Cardiac muscle cell (in vitro differentiated cells and primary cell): ENCODE results near the gene CHST8. TPM values are rescaled to one million over a fixed set of nuclear protein-coding genes. Genes with fewer than 3 reads are reported as not detected.

Source experiments
- DNase-seq, 2 donors: peaks; one replicate each; pipeline versions ENCODE4 v3.0.0 to v3.0.0-alpha.2; 2010 to 2017; ENCODE audit warnings: low read depth in 1 of 2, low spot score in 1 of 2
- H3K27ac ChIP-seq: fragments of 200-600 bp; sonication (generic); 2 replicates; pipeline ENCODE4 v1.5.1; 2016
- H3K27me3 ChIP-seq: fragments of 200-600 bp; sonication (generic); 2 replicates; pipeline ENCODE4 v1.6.0; 2016; ENCODE audit warnings: control low read depth
- H3K36me3 ChIP-seq: fragments of 200-600 bp; sonication (generic); 2 replicates; pipeline ENCODE4 v1.5.1; 2016; ENCODE audit warnings: control low read depth
- H3K4me1 ChIP-seq: fragments of 200-600 bp; sonication (generic); 2 replicates; pipeline ENCODE4 v1.8.1; 2017; ENCODE audit warnings: low read depth, mild to moderate bottlenecking, mixed run types
- H3K4me3 ChIP-seq: fragments of 200-600 bp; sonication (generic); 2 replicates; pipeline ENCODE4 v1.5.1; 2016; ENCODE audit warnings: mild to moderate bottlenecking
- H3K9me3 ChIP-seq: fragments of 200-600 bp; sonication (generic); 2 replicates; pipeline ENCODE4 v1.5.1; 2017; ENCODE audit warnings: low read depth, mild to moderate bottlenecking, control low read depth
- CTCF ChIP-seq: IDR thresholded peaks from 2 replicates; pipeline ENCODE4 v1.5.1; 2012; ENCODE audit warnings: low read depth, mild to moderate bottlenecking, low read length
- polyA plus RNA-seq: library from polyadenylated mRNA; unstranded; fragments of >200 nt; fragmentation: Nextera tagmentation; extraction: Ambion mirVana; gene quantifications from 2 replicates; pipeline ENCODE4 v1.2.1, GENCODE V29; 2016
- total RNA-seq: library from RNA; depleted of rRNA; stranded (reverse); fragments of >200 nt; gene quantifications from 2 replicates; pipeline ENCODE4 v1.2.3, GENCODE V29; 2016

The CHST8 gene
- total and polyA plus RNA-seq, 2 experiments from 2014 or later = 0.84 to 0.89 TPM

- no peak for TF ChIP-seq CTCF
- H3K36me3 ChIP-seq = no peaks in the 10 kb centered on the region
- DNase-seq = peak in 1 of 2 donors; percentile 10
- no peaks in the 10 kb centered on the region for H3K9me3 ChIP-seq
- H3K27ac ChIP-seq = no peak overlapping the region
- H3K4me3 ChIP-seq = no peak overlapping the region
- H3K27me3 ChIP-seq = peaks cover 12% of the 10 kb centered on the region
- H3K4me1 ChIP-seq = no peaks in the 10 kb centered on the region
Observed at GRCh38 chr19:33780746-33781145, 159.0 kb downstream of the CHST8 start.

GRCh38 chr19:33781415-33781935 lies 159.7 kb downstream of the CHST8 start:
- no peak for DNase-seq
- no peak overlapping the region for H3K4me3 ChIP-seq
- no peaks in the 10 kb centered on the region for H3K36me3 ChIP-seq
- peaks cover 12% of the 10 kb centered on the region for H3K27me3 ChIP-seq
- H3K27ac ChIP-seq = no peak overlapping the region
- no peak for TF ChIP-seq CTCF
- H3K9me3 ChIP-seq = no peaks in the 10 kb centered on the region
- H3K4me1 ChIP-seq = no peaks in the 10 kb centered on the region

GRCh38 chr19:33781996-33782395 lies 160.2 kb downstream of the CHST8 start:
- Histone ChIP-seq H3K4me1 (no peaks in the 10 kb centered on the region), H3K27ac (no peak overlapping the region), H3K27me3 (peaks cover 12% of the 10 kb centered on the region), H3K36me3 (no peaks in the 10 kb centered on the region), H3K4me3 (no peak overlapping the region), H3K9me3 (no peaks in the 10 kb centered on the region)
- peak in 1 of 2 donors; percentile 11 for DNase-seq
- no peak for TF ChIP-seq CTCF

GRCh38 chr19:33784432-33784831 lies 162.7 kb downstream of the CHST8 start:
- Histone ChIP-seq H3K27me3 (peaks cover 1% of the 10 kb centered on the region), H3K9me3 (no peaks in the 10 kb centered on the region), H3K27ac (no peak overlapping the region), H3K4me1 (no peaks in the 10 kb centered on the region), H3K36me3 (no peaks in the 10 kb centered on the region), H3K4me3 (no peak overlapping the region)
- no peak for TF ChIP-seq CTCF
- no peak for DNase-seq

GRCh38 chr19:33785795-33786194 lies 164.0 kb downstream of the CHST8 start:
- Histone ChIP-seq H3K36me3 (no peaks in the 10 kb centered on the region), H3K9me3 (no peaks in the 10 kb centered on the region), H3K4me1 (no peaks in the 10 kb centered on the region), H3K27me3 (no peaks in the 10 kb centered on the region), H3K4me3 (no peak overlapping the region), H3K27ac (no peak overlapping the region)
- TF ChIP-seq CTCF = no peak
- DNase-seq = peak in 1 of 2 donors; percentile 10
